SIG-M5 treated with dmso at 0.1 percent for 504 hours (cell line): Measurements from ENCODE around the gene CTNNA1.
A peak's percentile ranks its signal among the peaks of the same experiment; 100 is the strongest.
"Not testable (repeated sequence)": the region's sequence is repeated elsewhere in the genome, so short reads cannot be mapped to it uniquely, and the experiment has no call there.

Source experiments
- DNase-seq: peaks from one replicate; lab custom pipeline; 2025; ENCODE audit not compliant: unreplicated experiment; lab: John Stamatoyannopoulos, UW

Gene CTNNA1

GRCh38 chr5:138757061-138757776 lies 4.0 kb downstream of the CTNNA1 start:
- no peak for DNase-seq

- DNase-seq = no peak
Observed at GRCh38 chr5:138760448-138761110, 7.4 kb downstream of the CTNNA1 start.

- DNase-seq = not testable (repeated sequence)
Observed at GRCh38 chr5:138761115-138761514, 7.9 kb downstream of the CTNNA1 start.

- not testable (repeated sequence) for DNase-seq
Observed at GRCh38 chr5:138761670-138762069, 8.4 kb downstream of the CTNNA1 start.

GRCh38 chr5:138762110-138762509 lies 8.9 kb downstream of the CTNNA1 start:
- no peak for DNase-seq

- DNase-seq = no peak
Observed at GRCh38 chr5:138763037-138763778, 10.0 kb downstream of the CTNNA1 start.

- no peak for DNase-seq
Observed at GRCh38 chr5:138770291-138770690, 17.1 kb downstream of the CTNNA1 start.

- no peak for DNase-seq
Observed at GRCh38 chr5:138770977-138771376, 17.8 kb downstream of the CTNNA1 start.

GRCh38 chr5:138772986-138773594 lies 19.9 kb downstream of the CTNNA1 start:
- no peak for DNase-seq

- not testable (repeated sequence) for DNase-seq
Observed at GRCh38 chr5:138773624-138774023, 20.4 kb downstream of the CTNNA1 start.

- no peak for DNase-seq
Observed at GRCh38 chr5:138775034-138775433, 21.8 kb downstream of the CTNNA1 start.

- DNase-seq = no peak
Observed at GRCh38 chr5:138778234-138778633, 25.0 kb downstream of the CTNNA1 start.

- no peak for DNase-seq
Observed at GRCh38 chr5:138783976-138784375, 30.8 kb downstream of the CTNNA1 start.

GRCh38 chr5:138784590-138784989 lies 31.4 kb downstream of the CTNNA1 start:
- no peak for DNase-seq

- peak; percentile 62 for DNase-seq
Observed at GRCh38 chr5:138789771-138790242, 36.6 kb downstream of the CTNNA1 start.

GRCh38 chr5:138790684-138791083 lies 37.5 kb downstream of the CTNNA1 start:
- no peak for DNase-seq

GRCh38 chr5:138792195-138792790 lies 39.1 kb downstream of the CTNNA1 start:
- DNase-seq = no peak

- DNase-seq = no peak
Observed at GRCh38 chr5:138793575-138793974, 40.4 kb downstream of the CTNNA1 start.

- DNase-seq = no peak
Observed at GRCh38 chr5:138803285-138803684, 50.1 kb downstream of the CTNNA1 start.

GRCh38 chr5:138803935-138804334 lies 50.7 kb downstream of the CTNNA1 start:
- no peak for DNase-seq

- DNase-seq = no peak
Observed at GRCh38 chr5:138805096-138805495, 51.9 kb downstream of the CTNNA1 start.
